SU-DHL-6 (cell line): ENCODE data around the gene PCBP2.

Experiments
- H2AFZ ChIP-seq: fragments of 200-600 bp; sonication (generic); 2 replicates; pipeline ENCODE4 v1.6.1; 2014; ENCODE audit warnings: low read depth, mild to moderate bottlenecking, moderate library complexity, mixed read lengths, antibody characterized with exemption, low read length; ENCODE audit not compliant: severe bottlenecking
- H3F3A ChIP-seq: fragments of 200-600 bp; shearing (Covaris generic); 2 replicates; pipeline ENCODE4 v1.6.0; 2016; ENCODE audit warnings: antibody characterized with exemption, mild to moderate bottlenecking; ENCODE audit not compliant: insufficient read depth
- H3K27ac ChIP-seq: fragments of 200-600 bp; sonication (generic); 2 replicates; pipeline ENCODE4 v1.5.1; 2016; ENCODE audit warnings: low read depth, mild to moderate bottlenecking, low read length, moderate library complexity, mixed read lengths
- H3K27me3 ChIP-seq: fragments of 200-600 bp; sonication (generic), shearing (Covaris generic); 2 replicates; pipeline ENCODE4 v1.6.0; 2014; ENCODE audit warnings: mild to moderate bottlenecking, low read length
- H3K36me3 ChIP-seq: fragments of 200-600 bp; sonication (generic); 2 replicates; pipeline ENCODE4 v1.6.1; 2014; ENCODE audit warnings: mild to moderate bottlenecking, low read length, mixed read lengths
- H3K4me2 ChIP-seq: fragments of 300-600, 200-600 bp; shearing (Covaris generic), sonication (generic); 2 replicates; pipeline ENCODE4 v1.6.0; 2014; ENCODE audit warnings: low read length, low read depth, mild to moderate bottlenecking; ENCODE audit not compliant: poor library complexity, severe bottlenecking
- H3K4me3 ChIP-seq: fragments of 200-600 bp; sonication (generic); 2 replicates; pipeline ENCODE4 v1.5.1; 2014; ENCODE audit warnings: antibody characterized with exemption, low read length, mild to moderate bottlenecking, mixed read lengths; ENCODE audit not compliant: insufficient read depth, poor library complexity, severe bottlenecking
- H3K79me2 ChIP-seq: fragments of 200-600 bp; sonication (generic); 2 replicates; pipeline ENCODE4 v1.6.1; 2014; ENCODE audit warnings: mild to moderate bottlenecking, low read length, moderate library complexity; ENCODE audit not compliant: insufficient read depth
- H3K9ac ChIP-seq: fragments of 200-600 bp; sonication (generic); 2 replicates; pipeline ENCODE4 v1.7.0; 2014; ENCODE audit warnings: mild to moderate bottlenecking, low read length
- H3K9me2 ChIP-seq: fragments of 200-600 bp; sonication (generic); replicated peaks from 2 replicates; pipeline ENCODE4 v1.6.1; 2014; ENCODE audit warnings: low read length; ENCODE audit not compliant: insufficient read depth
- H3K9me3 ChIP-seq: fragments of 200-600 bp; sonication (generic); 2 replicates; pipeline ENCODE4 v1.6.1; 2014; ENCODE audit warnings: low read length, mixed read lengths; ENCODE audit not compliant: insufficient read depth
- H4K20me1 ChIP-seq: fragments of 200-600 bp; sonication (generic); 2 replicates; pipeline ENCODE4 v1.6.1; 2014; ENCODE audit warnings: low read depth, mild to moderate bottlenecking, antibody characterized with exemption, low read length, moderate library complexity, mixed read lengths
- CTCF ChIP-seq: fragments of 200-600 bp; sonication (generic); IDR thresholded peaks from one replicate; pipeline ENCODE4 v1.5.1; 2017; ENCODE audit warnings: antibody characterized with exemption, mild to moderate bottlenecking, low read length, moderate library complexity; ENCODE audit not compliant: insufficient read depth, poor library complexity, severe bottlenecking
- EZH2phosphoT487 ChIP-seq: fragments of 200-600 bp; sonication (generic), shearing (Covaris generic); conservative IDR thresholded peaks from 2 replicates; pipeline ENCODE4 v1.6.1; 2018; ENCODE audit warnings: mild to moderate bottlenecking, antibody characterized with exemption, low read length, moderate library complexity, mixed read lengths

PCBP2 gene

GRCh38 chr12:53424626-53425514, 27.0 kb upstream of the PCBP2 start:
- TF ChIP-seq EZH2phosphoT487 (no peak), CTCF (no peak)
- Histone ChIP-seq H3K4me2 (no peak overlapping the region), H3K27me3 (no peaks in the 10 kb centered on the region), H3K79me2 (no peaks in the 10 kb centered on the region), H3F3A (no peaks in the 10 kb centered on the region), H3K36me3 (no peaks in the 10 kb centered on the region), H2AFZ (no peak overlapping the region), H3K9me3 (no peaks in the 10 kb centered on the region), H3K9me2 (no peaks in the 10 kb centered on the region), H3K4me3 (no peak overlapping the region), H3K27ac (no peak overlapping the region), H3K9ac (no peak overlapping the region), H4K20me1 (no peaks in the 10 kb centered on the region)

- TF ChIP-seq CTCF = no peak
- no peak for TF ChIP-seq EZH2phosphoT487
- Histone ChIP-seq H3K27ac (no peak overlapping the region), H2AFZ (no peak overlapping the region), H3K36me3 (no peaks in the 10 kb centered on the region), H3K9me3 (no peaks in the 10 kb centered on the region), H3K9ac (no peak overlapping the region), H3K79me2 (no peaks in the 10 kb centered on the region), H4K20me1 (no peaks in the 10 kb centered on the region), H3K4me3 (no peak overlapping the region), H3F3A (no peaks in the 10 kb centered on the region), H3K4me2 (no peak overlapping the region), H3K9me2 (no peaks in the 10 kb centered on the region), H3K27me3 (no peaks in the 10 kb centered on the region)
Measured at GRCh38 chr12:53425515-53426150, 26.3 kb upstream of the PCBP2 start.

- Histone ChIP-seq H3K79me2 (no peaks in the 10 kb centered on the region), H3K9me2 (no peaks in the 10 kb centered on the region), H4K20me1 (no peaks in the 10 kb centered on the region), H3K27ac (no peak overlapping the region), H3K9ac (no peak overlapping the region), H3K9me3 (no peaks in the 10 kb centered on the region), H3F3A (no peaks in the 10 kb centered on the region), H3K4me2 (no peak overlapping the region), H2AFZ (no peak overlapping the region), H3K27me3 (no peaks in the 10 kb centered on the region), H3K36me3 (no peaks in the 10 kb centered on the region), H3K4me3 (no peak overlapping the region)
- TF ChIP-seq CTCF = no peak
Measured at GRCh38 chr12:53427905-53428594, 23.9 kb upstream of the PCBP2 start.
